MM.1S (cell line): ENCODE measurements around the gene DPYSL5.

Source experiments
- EZH2 ChIP-seq: fragments of 300-600 bp; sonication (generic); optimal IDR thresholded peaks from 2 replicates; pipeline ENCODE3; 2017; ENCODE audit warnings: low read depth, mild to moderate bottlenecking, antibody characterized with exemption, low read length, mixed read lengths
- EZH2phosphoT487 ChIP-seq: fragments of 300-600 bp; sonication (generic); IDR thresholded peaks from 2 replicates; pipeline ENCODE4 v1.6.1; 2018; ENCODE audit warnings: antibody characterized with exemption, low read length
- TF ChIP-seq, protein P1 (sequence below): fragments of 300-600 bp; sonication (generic); IDR thresholded peaks from 2 replicates; pipeline ENCODE4 v1.5.1; 2016; ENCODE audit warnings: antibody characterized with exemption, low read length, mixed read lengths

DNA sequence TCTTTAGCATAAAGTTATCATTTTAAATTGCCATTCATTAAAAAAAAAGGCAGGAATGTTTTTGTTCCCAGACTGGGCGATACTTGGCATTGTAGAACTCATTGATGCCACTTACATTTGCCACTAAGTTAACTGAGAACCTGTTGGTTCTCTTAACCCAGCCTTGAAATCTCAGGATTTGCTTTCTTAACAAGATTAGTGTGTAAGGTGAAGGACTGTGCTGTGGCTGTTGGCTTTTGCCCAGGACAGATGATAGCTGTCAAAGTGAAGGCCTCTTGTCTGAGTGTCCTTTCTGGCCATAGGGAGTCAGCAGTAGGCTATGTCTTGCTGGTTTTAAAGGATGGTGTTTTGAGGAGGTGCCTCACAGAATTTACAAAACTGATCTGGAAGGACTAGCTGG lies 2.6 kb downstream of the DPYSL5 start:
- TF ChIP-seq EZH2phosphoT487 (no peak), EZH2 (no peak)
- TF ChIP-seq, protein P1, sequence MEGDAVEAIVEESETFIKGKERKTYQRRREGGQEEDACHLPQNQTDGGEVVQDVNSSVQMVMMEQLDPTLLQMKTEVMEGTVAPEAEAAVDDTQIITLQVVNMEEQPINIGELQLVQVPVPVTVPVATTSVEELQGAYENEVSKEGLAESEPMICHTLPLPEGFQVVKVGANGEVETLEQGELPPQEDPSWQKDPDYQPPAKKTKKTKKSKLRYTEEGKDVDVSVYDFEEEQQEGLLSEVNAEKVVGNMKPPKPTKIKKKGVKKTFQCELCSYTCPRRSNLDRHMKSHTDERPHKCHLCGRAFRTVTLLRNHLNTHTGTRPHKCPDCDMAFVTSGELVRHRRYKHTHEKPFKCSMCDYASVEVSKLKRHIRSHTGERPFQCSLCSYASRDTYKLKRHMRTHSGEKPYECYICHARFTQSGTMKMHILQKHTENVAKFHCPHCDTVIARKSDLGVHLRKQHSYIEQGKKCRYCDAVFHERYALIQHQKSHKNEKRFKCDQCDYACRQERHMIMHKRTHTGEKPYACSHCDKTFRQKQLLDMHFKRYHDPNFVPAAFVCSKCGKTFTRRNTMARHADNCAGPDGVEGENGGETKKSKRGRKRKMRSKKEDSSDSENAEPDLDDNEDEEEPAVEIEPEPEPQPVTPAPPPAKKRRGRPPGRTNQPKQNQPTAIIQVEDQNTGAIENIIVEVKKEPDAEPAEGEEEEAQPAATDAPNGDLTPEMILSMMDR, result no peak
